GM12878 (cell line): ENCODE measurements around the gene TFAP2E.

Experiments used
- BHLHE40 ChIP-seq, 2 experiments: fragments of 450-650 bp in 1 of 2; IDR thresholded peaks; 2 replicates each; pipeline ENCODE4 v1.6.1; 2011 to 2017; ENCODE audit warnings: low read depth in 2 of 2, borderline replicate concordance in 1 of 2, improper control_type of control experiment in 1 of 2, low read length in 1 of 2, mild to moderate bottlenecking in 1 of 2
- CBFB ChIP-seq: IDR thresholded peaks from 2 replicates; pipeline ENCODE4 v1.6.1; 2016; ENCODE audit warnings: antibody characterized with exemption, low read depth
- CBX5 ChIP-seq: sonication (generic); IDR thresholded peaks from 2 replicates; pipeline ENCODE4 v1.6.1; 2016; ENCODE audit warnings: low read depth, moderate library complexity, mild to moderate bottlenecking, inconsistent platforms
- CHD2 ChIP-seq: IDR thresholded peaks from 2 replicates; pipeline ENCODE4 v1.6.1; 2011; ENCODE audit warnings: low read depth, low read length, improper control_type of control experiment, borderline replicate concordance
- EP300 ChIP-seq, 2 experiments: fragments of 150-350 bp in 1 of 2; IDR thresholded peaks; 2 replicates each; pipeline ENCODE4 v1.6.1; 2011 to 2012; ENCODE audit warnings: low read depth in 2 of 2, low read length in 2 of 2, borderline replicate concordance in 1 of 2, improper control_type of control experiment in 1 of 2, inconsistent platforms in 1 of 2; ENCODE audit not compliant: control insufficient read depth in 1 of 2
- HDAC6 ChIP-seq: fragments of 200-600 bp; sonication (generic); IDR thresholded peaks from one replicate; pipeline ENCODE4 v1.8.0; 2017; ENCODE audit warnings: antibody characterized with exemption; ENCODE audit not compliant: unreplicated experiment
- JUND ChIP-seq: IDR thresholded peaks from 2 replicates; pipeline ENCODE4 v1.6.1; 2012; ENCODE audit warnings: low read depth, mild to moderate bottlenecking, low read length, improper control_type of control experiment, moderate library complexity
- MXI1 ChIP-seq: fragments of 150-350 bp; IDR thresholded peaks from 2 replicates; pipeline ENCODE4 v1.6.1; 2011; ENCODE audit warnings: low read depth, mild to moderate bottlenecking, inconsistent platforms, low read length, improper control_type of control experiment
- POLR2AphosphoS5 ChIP-seq: IDR thresholded peaks from 2 replicates; pipeline ENCODE4 v1.6.1; 2011; ENCODE audit warnings: mild to moderate bottlenecking, low read length, inconsistent platforms
- PRDM15 ChIP-seq: fragments of 450-650 bp; formaldehyde crosslinking; IDR thresholded peaks from 2 replicates; pipeline ENCODE4 v1.4.0; 2020; ENCODE audit warnings: mild to moderate bottlenecking, moderate library complexity
- RFX5 ChIP-seq: IDR thresholded peaks from 2 replicates; pipeline ENCODE4 v1.6.1; 2011; ENCODE audit warnings: low read depth, low read length, improper control_type of control experiment
- YY1 ChIP-seq: IDR thresholded peaks from 2 replicates; pipeline ENCODE4 v1.6.1; 2011; ENCODE audit warnings: low read depth, mild to moderate bottlenecking, low read length
- ZNF384 ChIP-seq: IDR thresholded peaks from 2 replicates; pipeline ENCODE4 v1.6.1; 2012; ENCODE audit warnings: low read depth, mild to moderate bottlenecking, low read length, improper control_type of control experiment, borderline replicate concordance
- TF ChIP-seq, protein P1 (sequence below), 3 experiments: IDR thresholded peaks in 2 of 3; conservative IDR thresholded peaks in 1 of 3; 2 replicates each; pipeline ENCODE4 v1.5.1; 2011; ENCODE audit warnings: low read depth in 3 of 3, low read length in 3 of 3, mild to moderate bottlenecking in 3 of 3, control low read depth in 2 of 3, moderate library complexity in 2 of 3, inconsistent platforms in 1 of 3, mixed read lengths in 1 of 3; ENCODE audit not compliant: control insufficient read depth in 2 of 3, insufficient read depth in 1 of 3; ENCODE audit errors: extremely low read depth in 1 of 3

DNA sequence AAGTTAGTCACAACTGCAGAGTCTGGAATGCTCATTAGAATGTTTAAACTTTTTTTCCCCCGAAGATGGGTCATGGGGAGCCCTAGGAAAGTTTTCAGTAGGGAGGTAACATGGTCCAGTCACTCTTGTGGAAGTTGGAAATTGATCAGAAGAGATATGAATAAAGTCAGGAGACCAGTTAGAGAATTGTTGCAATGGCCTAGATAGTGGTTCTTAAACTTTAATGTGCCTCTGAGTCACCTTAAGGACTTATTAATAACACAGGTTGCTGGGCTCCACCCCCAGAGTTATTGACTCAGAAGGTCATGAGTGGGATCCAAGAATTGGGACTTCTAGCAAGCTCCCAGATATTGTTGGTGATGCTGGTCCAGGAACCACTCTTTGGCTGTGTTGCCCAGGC, 3.2 kb upstream of the TFAP2E start:
- TF ChIP-seq, protein P1, sequence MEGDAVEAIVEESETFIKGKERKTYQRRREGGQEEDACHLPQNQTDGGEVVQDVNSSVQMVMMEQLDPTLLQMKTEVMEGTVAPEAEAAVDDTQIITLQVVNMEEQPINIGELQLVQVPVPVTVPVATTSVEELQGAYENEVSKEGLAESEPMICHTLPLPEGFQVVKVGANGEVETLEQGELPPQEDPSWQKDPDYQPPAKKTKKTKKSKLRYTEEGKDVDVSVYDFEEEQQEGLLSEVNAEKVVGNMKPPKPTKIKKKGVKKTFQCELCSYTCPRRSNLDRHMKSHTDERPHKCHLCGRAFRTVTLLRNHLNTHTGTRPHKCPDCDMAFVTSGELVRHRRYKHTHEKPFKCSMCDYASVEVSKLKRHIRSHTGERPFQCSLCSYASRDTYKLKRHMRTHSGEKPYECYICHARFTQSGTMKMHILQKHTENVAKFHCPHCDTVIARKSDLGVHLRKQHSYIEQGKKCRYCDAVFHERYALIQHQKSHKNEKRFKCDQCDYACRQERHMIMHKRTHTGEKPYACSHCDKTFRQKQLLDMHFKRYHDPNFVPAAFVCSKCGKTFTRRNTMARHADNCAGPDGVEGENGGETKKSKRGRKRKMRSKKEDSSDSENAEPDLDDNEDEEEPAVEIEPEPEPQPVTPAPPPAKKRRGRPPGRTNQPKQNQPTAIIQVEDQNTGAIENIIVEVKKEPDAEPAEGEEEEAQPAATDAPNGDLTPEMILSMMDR (IDR thresholded peaks at IDR 0.05 in 2 of 3, conservative IDR thresholded peaks at IDR 0.05 in 1 of 3; ENCODE audit: control insufficient read depth in 2 of 3, extremely low read depth in 1 of 3, insufficient read depth in 1 of 3, low read depth in 3 of 3, low read length in 3 of 3): no peak
- TF ChIP-seq JUND (no peak), EP300 (IDR thresholded peaks at IDR 0.05; ENCODE audit: borderline replicate concordance in 1 of 2, control insufficient read depth in 1 of 2, low read depth in 2 of 2, low read length in 2 of 2) (no peak), MXI1 (no peak), ZNF384 (no peak), HDAC6 (no peak), POLR2AphosphoS5 (no peak), CBX5 (no peak), YY1 (no peak), BHLHE40 (IDR thresholded peaks at IDR 0.05; ENCODE audit: borderline replicate concordance in 1 of 2, low read depth in 2 of 2, low read length in 1 of 2) (no peak), CHD2 (no peak), RFX5 (no peak), CBFB (no peak), PRDM15 (CRISPR knock-in tag) (no peak)
